Fibroblast of the conjunctiva (primary cell): ENCODE results near the gene MMP15.
"Not testable (repeated sequence)": the region's sequence is repeated elsewhere in the genome, so short reads cannot be mapped to it uniquely, and the experiment has no call there.

Experiments used
- DNase-seq: peaks from one replicate; pipeline ENCODE4 v3.0.0-alpha.2; 2010; ENCODE audit warnings: low read depth

The MMP15 gene

GRCh38 chr16:58049232-58050185, 24.0 kb downstream of the MMP15 start:
- DNase-seq, result no peak

GRCh38 chr16:58051296-58051695, 25.7 kb downstream of the MMP15 start:
- no peak for DNase-seq

- no peak for DNase-seq
Measured at GRCh38 chr16:58051821-58052603, 26.5 kb downstream of the MMP15 start.

GRCh38 chr16:58053682-58054005, 28.1 kb downstream of the MMP15 start:
- no peak for DNase-seq

GRCh38 chr16:58054289-58054688, 28.7 kb downstream of the MMP15 start:
- no peak for DNase-seq

- no peak for DNase-seq
Measured at GRCh38 chr16:58056580-58056979, 31.0 kb downstream of the MMP15 start.

- no peak for DNase-seq
Measured at GRCh38 chr16:58057121-58057520, 31.6 kb downstream of the MMP15 start.

GRCh38 chr16:58057784-58058183, 32.2 kb downstream of the MMP15 start:
- no peak for DNase-seq

GRCh38 chr16:58062821-58063220, 37.3 kb downstream of the MMP15 start:
- DNase-seq, result no peak

- no peak for DNase-seq
Measured at GRCh38 chr16:58063377-58064076, 38.0 kb downstream of the MMP15 start.

- DNase-seq, result no peak
Measured at GRCh38 chr16:58070585-58070984, 45.0 kb downstream of the MMP15 start.

GRCh38 chr16:58072134-58072533, 46.6 kb downstream of the MMP15 start:
- not testable (repeated sequence) for DNase-seq

GRCh38 chr16:58073086-58073485, 47.5 kb downstream of the MMP15 start:
- not testable (repeated sequence) for DNase-seq

- no peak for DNase-seq
Measured at GRCh38 chr16:58074657-58075056, 49.1 kb downstream of the MMP15 start.

- DNase-seq, result no peak
Measured at GRCh38 chr16:58076514-58076913, 51.0 kb downstream of the MMP15 start.

GRCh38 chr16:58077796-58078195, 52.2 kb downstream of the MMP15 start:
- DNase-seq, result no peak

GRCh38 chr16:58080657-58081056, 55.1 kb downstream of the MMP15 start:
- DNase-seq, result not testable (repeated sequence)

GRCh38 chr16:58082381-58082780, 56.8 kb downstream of the MMP15 start:
- DNase-seq, result no peak

GRCh38 chr16:58084635-58085034, 59.1 kb downstream of the MMP15 start:
- DNase-seq, result no peak

- DNase-seq, result no peak
Measured at GRCh38 chr16:58085171-58085570, 59.6 kb downstream of the MMP15 start.

GRCh38 chr16:58085584-58086251, 60.2 kb downstream of the MMP15 start:
- no peak for DNase-seq
